NCI-H146 (cell line): Measurements from ENCODE around the gene CHRM5.
A peak's percentile ranks its signal among the peaks of the same experiment; 100 is the strongest.
"Not testable (repeated sequence)": the region's sequence is repeated elsewhere in the genome, so short reads cannot be mapped to it uniquely, and the experiment has no call there.

ENCODE experiments used
- DNase-seq: peaks from one replicate; lab custom pipeline; 2025; lab: John Stamatoyannopoulos, UW

CHRM5 gene

DNA sequence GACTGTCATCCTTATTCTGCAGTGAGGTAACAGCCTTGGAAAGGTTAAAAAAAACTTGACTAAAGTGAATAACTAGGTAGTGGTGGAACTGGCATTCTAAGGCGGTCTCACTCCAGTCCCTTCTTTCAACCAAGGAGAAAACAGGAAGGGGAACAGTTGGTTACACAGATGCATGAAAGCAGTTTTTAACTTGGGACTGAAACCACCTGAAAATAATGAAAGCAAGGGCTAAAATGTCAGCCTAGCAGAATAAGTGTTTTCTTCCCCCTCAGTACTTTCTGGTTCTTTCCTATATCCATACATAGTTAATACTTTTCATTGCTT, 71.5 kb downstream of the CHRM5 start:
- DNase-seq: no peak

- no peak for DNase-seq
These were observed 75.1 kb downstream of the CHRM5 start for GRCh38 chr15:34043391-34043790.

GRCh38 chr15:34043813-34044212, 75.5 kb downstream of the CHRM5 start:
- no peak for DNase-seq

DNA sequence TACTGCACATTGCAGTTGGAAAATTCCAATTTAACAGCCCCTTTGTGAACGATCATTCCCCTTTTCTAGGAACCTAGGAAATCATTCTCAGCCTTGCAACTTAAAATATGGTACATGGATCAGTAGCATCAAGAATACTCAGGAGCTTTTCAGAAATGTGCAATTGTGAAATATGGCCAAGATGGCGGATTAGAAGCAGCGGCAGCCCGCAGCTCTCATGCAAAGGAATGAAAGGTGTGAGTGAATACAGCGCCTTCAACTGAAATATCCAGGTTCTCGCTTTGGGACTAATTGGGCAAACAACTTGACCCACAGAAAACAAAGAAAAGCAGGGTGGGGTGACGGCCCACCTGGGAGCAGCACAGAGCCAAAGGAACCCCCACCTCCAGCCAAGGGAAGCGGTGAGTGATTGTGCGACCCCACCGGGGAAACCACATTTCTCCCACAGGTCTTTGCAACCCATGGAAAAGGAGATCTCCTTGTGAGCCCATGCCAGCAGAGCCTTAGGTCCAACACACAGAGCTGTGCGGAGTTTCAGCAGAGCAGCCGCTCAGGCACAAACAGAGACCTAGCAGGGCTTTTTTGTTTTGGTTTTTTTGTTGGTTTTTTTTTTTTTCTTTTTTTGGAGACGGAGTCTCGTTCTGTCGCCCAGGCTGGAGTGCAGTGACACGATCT, 78.3 kb downstream of the CHRM5 start:
- DNase-seq: peak; percentile 43

GRCh38 chr15:34047893-34048775, 79.8 kb downstream of the CHRM5 start:
- peak; percentile 13 for DNase-seq

DNA sequence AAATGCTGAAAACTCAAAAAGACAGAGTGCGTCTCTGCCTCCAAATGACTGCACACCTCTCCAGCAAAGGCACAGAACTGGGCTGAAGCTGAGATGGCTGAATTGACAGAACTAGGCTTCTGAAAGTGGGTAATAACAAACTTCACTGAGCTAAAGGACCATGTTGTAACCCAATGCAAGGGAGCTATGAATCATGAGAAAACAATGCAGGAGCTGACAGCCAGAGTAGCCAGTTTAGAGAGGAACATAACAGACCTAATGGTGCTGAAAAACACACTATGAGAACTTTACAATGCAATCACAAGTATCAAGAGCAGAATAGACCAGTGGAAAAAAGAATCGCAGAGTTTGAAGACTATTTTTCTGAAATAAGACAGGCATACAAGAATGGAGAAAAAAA, 80.8 kb downstream of the CHRM5 start:
- no peak for DNase-seq

GRCh38 chr15:34050385-34050784, 82.1 kb downstream of the CHRM5 start:
- not testable (repeated sequence) for DNase-seq

DNA sequence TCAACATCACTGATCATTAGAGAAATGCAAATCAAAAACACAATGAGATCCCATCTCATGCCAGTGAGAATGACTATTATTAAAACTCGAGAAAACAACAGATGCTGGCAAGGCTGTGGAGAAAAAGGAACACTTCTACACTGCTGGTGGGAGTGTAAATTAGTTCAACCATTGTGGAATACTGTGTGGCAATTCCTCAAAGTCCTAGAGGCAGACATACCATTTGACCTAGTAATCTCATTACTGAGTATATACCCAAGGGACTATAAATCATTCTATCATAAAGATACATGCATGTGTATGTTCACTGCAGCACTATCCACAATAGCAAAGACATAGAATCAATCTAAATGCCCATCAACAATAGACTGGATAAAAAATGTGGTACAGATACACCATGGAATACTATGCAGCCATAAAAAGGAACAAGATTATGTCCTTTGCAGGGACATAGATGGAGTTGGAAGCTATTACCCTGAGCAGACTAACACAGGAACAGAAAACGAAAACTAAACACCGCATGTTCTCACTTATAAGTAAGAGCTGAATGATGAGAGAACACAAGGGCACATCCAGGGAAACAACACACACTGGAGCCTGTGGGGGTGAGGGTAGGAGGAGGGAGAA, 85.9 kb downstream of the CHRM5 start:
- no peak for DNase-seq

DNA sequence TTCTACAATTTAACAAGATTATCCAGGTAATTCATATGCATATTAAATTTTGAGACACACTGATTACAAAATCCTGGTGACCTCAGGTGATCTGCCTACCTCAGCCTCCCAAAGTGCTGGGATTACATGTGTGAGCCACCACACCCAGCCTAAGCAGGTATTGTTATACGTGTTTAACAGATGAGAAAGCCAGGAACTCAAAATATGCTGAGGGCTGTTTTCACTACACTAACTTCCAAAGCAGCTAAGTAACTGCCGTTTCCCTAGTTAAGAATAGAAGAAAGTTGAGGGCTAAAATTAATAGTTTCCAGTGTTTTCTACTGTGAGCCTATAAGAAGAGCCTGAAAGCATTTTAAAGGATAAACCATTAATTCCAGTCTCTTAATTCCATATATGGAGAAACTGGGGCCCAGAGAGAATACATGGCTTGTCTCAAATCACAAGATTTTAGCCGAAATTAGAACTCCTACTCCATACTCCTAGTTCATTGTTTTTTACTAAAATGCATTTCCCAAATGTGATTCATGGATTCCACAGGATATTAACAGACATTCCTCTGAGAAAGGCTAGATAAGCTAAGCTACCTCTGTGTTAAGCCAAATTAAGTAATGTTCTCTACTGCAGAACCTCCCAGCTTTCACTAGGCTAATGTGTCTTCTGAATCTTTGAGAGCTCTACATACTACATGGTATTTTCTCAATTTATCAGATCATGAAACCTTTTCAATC, 87.7 kb downstream of the CHRM5 start:
- DNase-seq: no peak

DNA sequence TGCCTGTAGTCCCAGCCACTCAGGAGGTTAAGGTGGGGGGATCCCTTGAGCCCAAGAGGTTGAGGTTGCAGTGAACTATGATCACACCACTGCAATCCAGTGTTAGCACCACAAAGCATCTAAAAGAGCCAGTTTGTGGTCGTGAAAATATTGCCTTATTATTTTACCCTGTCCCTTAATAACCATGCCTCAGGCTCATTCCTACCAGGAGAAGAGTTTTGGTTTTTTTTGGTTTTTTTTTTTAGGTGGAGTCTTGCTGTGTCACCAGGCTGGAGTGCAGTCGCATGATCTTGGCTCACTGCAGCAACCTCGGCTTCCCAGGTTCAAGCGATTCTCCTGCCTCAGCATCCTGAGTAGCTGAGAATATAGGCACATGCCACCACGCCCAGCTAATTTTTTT, 88.6 kb downstream of the CHRM5 start:
- no peak for DNase-seq

- DNase-seq: no peak
These were observed 91.2 kb downstream of the CHRM5 start for GRCh38 chr15:34059476-34059875.

GRCh38 chr15:34059946-34060345, 91.6 kb downstream of the CHRM5 start:
- DNase-seq: no peak

DNA sequence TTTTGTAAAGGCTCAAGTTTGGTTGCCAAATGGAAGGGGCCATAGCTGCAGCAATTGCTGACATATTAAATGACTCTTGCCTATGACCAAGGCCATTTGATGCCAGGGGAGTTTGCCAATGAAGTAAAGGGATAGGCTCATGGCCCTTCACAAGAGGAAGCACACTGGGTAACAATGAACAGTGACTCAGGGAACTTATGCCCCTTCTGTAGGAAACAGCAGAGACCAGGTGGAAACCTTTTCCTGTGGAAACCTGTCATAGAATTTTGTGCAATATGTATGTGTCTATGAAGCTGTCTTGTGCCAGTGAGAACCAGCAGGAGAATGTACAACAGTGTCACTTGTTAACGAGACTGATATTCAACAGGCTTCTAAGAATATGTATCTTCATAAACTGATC, 96.1 kb downstream of the CHRM5 start:
- DNase-seq: no peak

DNA sequence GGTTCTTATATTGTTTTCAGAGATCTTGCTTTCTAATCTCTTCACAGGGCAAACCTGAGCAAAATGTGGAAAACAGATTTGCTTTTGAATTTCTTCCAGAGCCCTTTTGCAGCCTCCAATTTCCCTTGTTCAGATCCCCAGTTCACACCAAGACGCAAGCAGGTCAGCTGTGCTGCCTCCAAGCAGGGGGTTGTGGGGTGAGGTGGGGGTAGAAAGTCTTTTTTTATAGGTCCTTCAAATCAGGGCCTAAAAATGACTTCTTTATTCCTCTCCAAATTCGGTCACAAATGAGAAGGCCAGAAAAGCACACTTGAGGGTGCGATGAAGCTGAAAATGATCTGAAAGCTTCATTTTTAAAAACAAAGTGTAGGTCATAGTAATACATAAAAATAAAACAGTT, 97.0 kb downstream of the CHRM5 start:
- no peak for DNase-seq

DNA sequence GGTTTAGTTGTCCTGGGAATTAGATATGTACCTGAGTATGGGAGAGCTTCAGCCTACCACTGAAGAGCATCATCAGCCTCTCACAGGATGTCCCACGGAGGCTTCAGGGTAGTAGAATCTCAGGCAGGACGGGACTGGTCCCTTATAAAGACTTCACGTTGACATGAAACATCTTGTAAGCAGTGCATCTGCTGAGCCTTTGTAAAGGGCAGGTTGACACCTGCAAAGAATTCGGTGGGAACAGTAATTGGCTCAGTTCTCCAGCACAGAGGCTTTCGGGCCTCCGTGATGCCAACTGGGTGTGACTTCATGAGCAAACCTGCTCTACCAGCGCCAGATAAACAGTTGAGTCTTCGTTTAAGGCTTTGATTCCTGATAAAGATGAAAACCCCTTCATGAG, 97.6 kb downstream of the CHRM5 start:
- DNase-seq: no peak

DNA sequence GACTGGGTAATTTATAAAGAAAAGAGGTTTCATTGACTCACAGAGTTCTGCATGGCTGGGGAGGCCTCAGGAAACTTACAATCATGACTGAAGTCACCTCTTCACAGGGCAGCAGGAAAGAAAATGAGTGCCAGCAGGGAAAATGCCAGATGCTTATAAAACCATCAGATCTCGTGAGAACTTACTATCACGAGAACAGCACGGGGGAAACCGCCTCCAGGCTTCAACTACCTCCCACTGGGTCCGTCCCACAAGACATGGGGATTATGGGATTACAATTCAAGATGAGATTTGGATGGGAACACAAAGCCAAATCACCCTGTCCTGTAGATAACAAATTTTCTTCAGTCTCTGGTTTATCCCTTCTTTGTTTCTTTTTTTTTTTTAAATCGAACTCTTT, 101.7 kb downstream of the CHRM5 start:
- no peak for DNase-seq

DNA sequence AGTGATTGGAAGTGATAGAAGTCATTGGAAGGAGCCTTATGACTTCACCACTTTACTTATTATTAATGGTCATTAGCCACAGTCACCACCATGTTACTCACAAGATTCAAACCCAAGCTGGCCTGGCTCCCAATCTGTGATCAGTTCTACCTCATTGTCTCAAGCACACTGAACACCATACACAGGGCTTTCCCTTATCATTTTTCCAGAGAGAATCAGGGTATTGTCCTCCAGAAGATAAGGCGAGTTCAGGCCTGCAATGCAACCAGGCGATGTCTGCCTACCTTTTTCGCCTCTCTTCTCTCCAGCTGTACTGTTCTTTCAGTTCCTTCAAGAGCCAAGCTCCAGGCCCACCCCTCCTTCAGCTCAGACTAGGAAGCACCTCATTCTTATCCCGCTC, 108.5 kb downstream of the CHRM5 start:
- no peak for DNase-seq

DNA sequence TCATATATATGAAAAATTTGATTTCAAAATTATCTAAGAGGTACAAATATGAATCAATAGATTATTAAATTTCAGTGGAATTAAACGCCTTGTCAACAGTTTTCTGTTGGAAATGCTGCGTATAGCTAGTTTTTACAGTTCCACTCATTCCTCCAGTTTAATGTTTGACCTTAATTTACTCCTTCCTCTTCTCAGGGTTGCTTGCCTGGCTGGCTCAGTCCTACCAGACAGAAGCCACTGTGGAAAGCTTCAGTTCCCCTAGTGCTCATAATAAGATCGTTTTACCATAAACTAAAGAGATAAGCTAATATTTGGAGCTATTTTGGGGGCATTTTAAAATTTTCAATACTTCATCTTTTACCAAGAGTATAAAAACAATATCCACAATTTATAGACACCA, 110.6 kb downstream of the CHRM5 start:
- DNase-seq: no peak

DNA sequence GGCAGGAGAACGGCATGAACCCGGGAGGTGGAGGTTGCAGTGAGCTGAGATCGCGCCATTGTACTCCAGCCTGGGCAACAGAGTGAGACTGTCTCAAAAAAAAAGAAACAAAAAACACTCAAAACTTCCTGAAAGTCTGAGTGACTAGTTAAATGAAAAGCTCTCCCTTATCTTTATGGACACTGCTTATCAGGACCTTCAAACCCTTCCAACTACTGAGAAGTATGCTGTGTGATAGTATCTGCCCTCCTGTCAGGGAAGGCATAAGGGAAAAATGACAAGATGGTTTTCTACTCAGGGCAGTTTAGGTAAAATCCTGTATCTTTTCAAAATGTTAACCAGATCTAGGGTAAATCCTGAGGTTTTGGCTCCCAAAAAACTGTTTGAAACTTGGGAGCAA, 111.6 kb downstream of the CHRM5 start:
- no peak for DNase-seq

GRCh38 chr15:34084086-34084485, 115.8 kb downstream of the CHRM5 start:
- no peak for DNase-seq

DNA sequence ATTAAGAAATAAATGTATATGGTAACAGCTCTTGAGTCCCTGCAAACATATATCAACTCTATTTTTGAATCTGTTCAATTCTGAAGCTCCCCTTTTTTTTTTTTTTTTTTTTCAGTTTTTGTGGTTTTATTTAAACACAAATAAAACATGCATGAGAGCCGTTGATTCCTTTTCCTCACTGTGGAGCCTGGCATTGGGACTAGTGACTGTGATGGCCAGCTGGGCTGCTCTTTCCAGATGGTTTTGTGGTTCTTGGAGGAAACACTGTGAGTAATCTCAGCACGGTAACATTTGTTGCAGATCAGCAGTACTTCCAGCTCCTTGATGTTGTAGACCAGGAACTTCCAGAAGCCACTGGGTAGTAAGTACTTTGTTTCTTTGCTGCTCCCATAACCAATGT, 117.4 kb downstream of the CHRM5 start:
- DNase-seq: no peak

DNA sequence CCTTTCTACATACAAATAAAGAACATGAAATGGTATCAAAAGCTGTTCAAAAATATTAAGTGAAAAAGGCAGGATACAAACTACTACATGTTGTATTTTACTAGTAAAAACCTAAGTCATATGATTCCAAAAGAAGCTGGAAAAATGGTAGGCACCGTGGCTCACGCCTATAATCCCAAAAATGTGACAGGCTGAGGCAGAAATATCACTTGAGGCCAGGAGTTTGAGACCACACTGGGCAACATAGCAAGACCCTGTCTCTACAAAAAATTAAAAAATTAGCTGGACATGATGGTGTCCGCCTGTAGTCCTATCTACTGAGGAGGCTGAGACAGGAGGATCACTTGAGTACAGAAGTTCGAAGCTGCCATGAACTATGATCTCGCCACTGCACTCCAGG, 131.6 kb downstream of the CHRM5 start:
- DNase-seq: no peak
